HepG2 (cell line): ENCODE measurements around the gene IGLON5. TPM values are rescaled to one million over a fixed set of nuclear protein-coding genes. Genes with fewer than 3 reads are reported as not detected.

Experiments
- BCL6 ChIP-seq: IDR thresholded peaks from 2 replicates; pipeline ENCODE4 v1.6.1; 2016; ENCODE audit warnings: missing genetic modification reagents, missing compliant biosample characterization
- FOSL1 ChIP-seq: sonication (generic); formaldehyde crosslinking; IDR thresholded peaks from 2 replicates; pipeline ENCODE4 v1.9.0; 2021; ENCODE audit warnings: missing genetic modification reagents, borderline replicate concordance
- HHEX ChIP-seq: IDR thresholded peaks from 2 replicates; pipeline ENCODE4 v1.6.1; 2016; ENCODE audit warnings: control low read depth
- HNF4G ChIP-seq, 2 experiments: sonication (generic) in 1 of 2; formaldehyde crosslinking in 1 of 2; IDR thresholded peaks; 2 replicates each; pipeline versions ENCODE4 v1.4.0 to v1.6.1; 2011 to 2020; ENCODE audit warnings: borderline replicate concordance in 2 of 2, low read depth in 2 of 2, mild to moderate bottlenecking in 2 of 2, low read length in 1 of 2, missing genetic modification reagents in 1 of 2, moderate library complexity in 1 of 2
- IRF2 ChIP-seq: IDR thresholded peaks from 2 replicates; pipeline ENCODE4 v1.6.1; 2018; ENCODE audit warnings: missing genetic modification reagents, missing compliant biosample characterization
- KMT2B ChIP-seq: IDR thresholded peaks from 2 replicates; pipeline ENCODE4 v1.6.1; 2016; ENCODE audit warnings: missing genetic modification reagents, missing compliant biosample characterization
- MEIS2 ChIP-seq: sonication (generic); formaldehyde crosslinking; IDR thresholded peaks from 2 replicates; pipeline ENCODE4 v1.9.0; 2021; ENCODE audit warnings: mild to moderate bottlenecking, missing genetic modification reagents
- RERE ChIP-seq: IDR thresholded peaks from 2 replicates; pipeline ENCODE4 v1.6.1; 2016; ENCODE audit warnings: low read depth, missing genetic modification reagents, missing compliant biosample characterization
- ZNF549 ChIP-seq: sonication (generic); formaldehyde crosslinking; IDR thresholded peaks from 2 replicates; pipeline ENCODE4 v1.5.0; 2020; ENCODE audit warnings: missing genetic modification reagents
- ZNF615 ChIP-seq: sonication (generic); formaldehyde crosslinking; IDR thresholded peaks from 2 replicates; pipeline ENCODE4 v1.5.0; 2020; ENCODE audit warnings: mild to moderate bottlenecking, missing genetic modification reagents, borderline replicate concordance
- polyA plus RNA-seq, 8 experiments: library from polyadenylated mRNA; depleted of rRNA in 3 of 8; stranded (reverse) in 7 of 8; unstranded in 1 of 8; fragments of >200 nt; fragmentation: Illumina TruSeq in 4 of 8; extraction: Trizol in 4 of 8; gene quantifications; 2 replicates each; pipeline versions ENCODE4 v1.2.1 to v1.2.3, GENCODE V29; 2011 to 2016; ENCODE audit warnings: low read depth in 4 of 8, missing spikeins in 1 of 8, mixed read lengths in 1 of 8; ENCODE audit not compliant: insufficient read depth in 1 of 8
- total RNA-seq, 5 experiments: library from RNA; depleted of rRNA; stranded (reverse); fragments of >200 nt; fragmentation: Illumina TruSeq; extraction: Trizol; gene quantifications; 2 replicates each; pipeline ENCODE4 v1.2.3, GENCODE V29; 2016; ENCODE audit warnings: low read depth in 1 of 5
- TF ChIP-seq, protein P1 (sequence below): sonication (generic); formaldehyde crosslinking; IDR thresholded peaks from 2 replicates; pipeline ENCODE4 v1.4.0; 2020; ENCODE audit warnings: low read depth, mild to moderate bottlenecking, missing genetic modification reagents
- TF ChIP-seq, protein P2 (sequence below): sonication (generic); formaldehyde crosslinking; conservative IDR thresholded peaks from 2 replicates; pipeline ENCODE4 v1.8.0; 2022; ENCODE audit warnings: missing genetic modification reagents
- TF ChIP-seq, protein P3 (sequence below): sonication (generic); formaldehyde crosslinking; IDR thresholded peaks from 2 replicates; pipeline ENCODE4 v1.5.1; 2020; ENCODE audit warnings: mild to moderate bottlenecking, missing genetic modification reagents, moderate library complexity
- TF ChIP-seq, protein P4 (sequence below): sonication (generic); formaldehyde crosslinking; conservative IDR thresholded peaks from 2 replicates; pipeline ENCODE4 v1.4.0; 2020; ENCODE audit warnings: missing genetic modification reagents

Gene IGLON5
- total and polyA plus RNA-seq, 2 of the 13 experiments (the other 11 are each of a cell fraction or from before 2014, with no cell fraction given): 0.04 to 5.7 TPM

DNA sequence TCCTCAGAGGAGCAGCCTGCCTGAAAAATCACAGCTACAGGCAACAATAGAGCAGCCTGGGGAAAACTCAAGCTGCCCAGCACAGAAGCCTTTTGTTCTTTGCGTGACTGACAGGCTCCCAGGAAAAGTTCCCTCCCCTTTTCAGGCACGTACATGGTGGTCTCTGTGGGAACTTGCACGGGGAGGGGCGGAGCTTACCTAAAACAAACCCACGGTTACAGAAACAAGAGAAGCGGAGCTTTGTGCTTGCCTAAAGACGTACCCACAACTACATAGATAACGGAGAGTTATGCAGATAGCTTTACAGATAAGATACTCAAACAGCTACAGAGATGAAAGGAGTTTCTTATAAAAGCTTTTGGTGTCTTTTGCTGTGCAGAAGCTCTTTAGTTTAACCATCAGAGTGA lies 43.3 kb downstream of the IGLON5 start (continued):
- TF ChIP-seq HNF4G (IDR thresholded peaks at IDR 0.05; ENCODE audit: borderline replicate concordance, low read depth, low read length) (peak; percentile 33; the same call in 1 of the 2 replicates), HNF4G (CRISPR knock-in tag; IDR thresholded peaks at IDR 0.05; ENCODE audit: borderline replicate concordance, low read depth) (no peak), FOSL1 (no peak), ZNF549 (CRISPR knock-in tag) (no peak), RERE (CRISPR knock-in tag) (peak; percentile 43; the same call in 1 of the 2 replicates), MEIS2 (CRISPR knock-in tag) (peak; percentile 86; the same call in 1 of the 2 replicates), HHEX (CRISPR knock-in tag) (0 out of 2 replicates have a peak, but pooled peaks have one; percentile 40), ZNF615 (peak; percentile 37; the same call in 1 of the 2 replicates), IRF2 (CRISPR knock-in tag) (peak; percentile 21; the same call in 1 of the 2 replicates), BCL6 (CRISPR knock-in tag) (peak; percentile 59; the same call in 1 of the 2 replicates), KMT2B (CRISPR knock-in tag) (0 out of 2 replicates have a peak, but pooled peaks have one; percentile 10)
- TF ChIP-seq, protein P1, sequence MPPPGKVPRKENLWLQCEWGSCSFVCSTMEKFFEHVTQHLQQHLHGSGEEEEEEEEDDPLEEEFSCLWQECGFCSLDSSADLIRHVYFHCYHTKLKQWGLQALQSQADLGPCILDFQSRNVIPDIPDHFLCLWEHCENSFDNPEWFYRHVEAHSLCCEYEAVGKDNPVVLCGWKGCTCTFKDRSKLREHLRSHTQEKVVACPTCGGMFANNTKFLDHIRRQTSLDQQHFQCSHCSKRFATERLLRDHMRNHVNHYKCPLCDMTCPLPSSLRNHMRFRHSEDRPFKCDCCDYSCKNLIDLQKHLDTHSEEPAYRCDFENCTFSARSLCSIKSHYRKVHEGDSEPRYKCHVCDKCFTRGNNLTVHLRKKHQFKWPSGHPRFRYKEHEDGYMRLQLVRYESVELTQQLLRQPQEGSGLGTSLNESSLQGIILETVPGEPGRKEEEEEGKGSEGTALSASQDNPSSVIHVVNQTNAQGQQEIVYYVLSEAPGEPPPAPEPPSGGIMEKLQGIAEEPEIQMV (CRISPR knock-in tag): no peak
- TF ChIP-seq, protein P2, sequence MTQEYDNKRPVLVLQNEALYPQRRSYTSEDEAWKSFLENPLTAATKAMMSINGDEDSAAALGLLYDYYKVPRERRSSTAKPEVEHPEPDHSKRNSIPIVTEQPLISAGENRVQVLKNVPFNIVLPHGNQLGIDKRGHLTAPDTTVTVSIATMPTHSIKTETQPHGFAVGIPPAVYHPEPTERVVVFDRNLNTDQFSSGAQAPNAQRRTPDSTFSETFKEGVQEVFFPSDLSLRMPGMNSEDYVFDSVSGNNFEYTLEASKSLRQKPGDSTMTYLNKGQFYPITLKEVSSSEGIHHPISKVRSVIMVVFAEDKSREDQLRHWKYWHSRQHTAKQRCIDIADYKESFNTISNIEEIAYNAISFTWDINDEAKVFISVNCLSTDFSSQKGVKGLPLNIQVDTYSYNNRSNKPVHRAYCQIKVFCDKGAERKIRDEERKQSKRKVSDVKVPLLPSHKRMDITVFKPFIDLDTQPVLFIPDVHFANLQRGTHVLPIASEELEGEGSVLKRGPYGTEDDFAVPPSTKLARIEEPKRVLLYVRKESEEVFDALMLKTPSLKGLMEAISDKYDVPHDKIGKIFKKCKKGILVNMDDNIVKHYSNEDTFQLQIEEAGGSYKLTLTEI (CRISPR knock-in tag): no peak
- TF ChIP-seq, protein P3, sequence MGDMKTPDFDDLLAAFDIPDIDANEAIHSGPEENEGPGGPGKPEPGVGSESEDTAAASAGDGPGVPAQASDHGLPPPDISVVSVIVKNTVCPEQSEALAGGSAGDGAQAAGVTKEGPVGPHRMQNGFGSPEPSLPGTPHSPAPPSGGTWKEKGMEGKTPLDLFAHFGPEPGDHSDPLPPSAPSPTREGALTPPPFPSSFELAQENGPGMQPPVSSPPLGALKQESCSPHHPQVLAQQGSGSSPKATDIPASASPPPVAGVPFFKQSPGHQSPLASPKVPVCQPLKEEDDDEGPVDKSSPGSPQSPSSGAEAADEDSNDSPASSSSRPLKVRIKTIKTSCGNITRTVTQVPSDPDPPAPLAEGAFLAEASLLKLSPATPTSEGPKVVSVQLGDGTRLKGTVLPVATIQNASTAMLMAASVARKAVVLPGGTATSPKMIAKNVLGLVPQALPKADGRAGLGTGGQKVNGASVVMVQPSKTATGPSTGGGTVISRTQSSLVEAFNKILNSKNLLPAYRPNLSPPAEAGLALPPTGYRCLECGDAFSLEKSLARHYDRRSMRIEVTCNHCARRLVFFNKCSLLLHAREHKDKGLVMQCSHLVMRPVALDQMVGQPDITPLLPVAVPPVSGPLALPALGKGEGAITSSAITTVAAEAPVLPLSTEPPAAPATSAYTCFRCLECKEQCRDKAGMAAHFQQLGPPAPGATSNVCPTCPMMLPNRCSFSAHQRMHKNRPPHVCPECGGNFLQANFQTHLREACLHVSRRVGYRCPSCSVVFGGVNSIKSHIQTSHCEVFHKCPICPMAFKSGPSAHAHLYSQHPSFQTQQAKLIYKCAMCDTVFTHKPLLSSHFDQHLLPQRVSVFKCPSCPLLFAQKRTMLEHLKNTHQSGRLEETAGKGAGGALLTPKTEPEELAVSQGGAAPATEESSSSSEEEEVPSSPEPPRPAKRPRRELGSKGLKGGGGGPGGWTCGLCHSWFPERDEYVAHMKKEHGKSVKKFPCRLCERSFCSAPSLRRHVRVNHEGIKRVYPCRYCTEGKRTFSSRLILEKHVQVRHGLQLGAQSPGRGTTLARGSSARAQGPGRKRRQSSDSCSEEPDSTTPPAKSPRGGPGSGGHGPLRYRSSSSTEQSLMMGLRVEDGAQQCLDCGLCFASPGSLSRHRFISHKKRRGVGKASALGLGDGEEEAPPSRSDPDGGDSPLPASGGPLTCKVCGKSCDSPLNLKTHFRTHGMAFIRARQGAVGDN: no peak
- TF ChIP-seq, protein P4, sequence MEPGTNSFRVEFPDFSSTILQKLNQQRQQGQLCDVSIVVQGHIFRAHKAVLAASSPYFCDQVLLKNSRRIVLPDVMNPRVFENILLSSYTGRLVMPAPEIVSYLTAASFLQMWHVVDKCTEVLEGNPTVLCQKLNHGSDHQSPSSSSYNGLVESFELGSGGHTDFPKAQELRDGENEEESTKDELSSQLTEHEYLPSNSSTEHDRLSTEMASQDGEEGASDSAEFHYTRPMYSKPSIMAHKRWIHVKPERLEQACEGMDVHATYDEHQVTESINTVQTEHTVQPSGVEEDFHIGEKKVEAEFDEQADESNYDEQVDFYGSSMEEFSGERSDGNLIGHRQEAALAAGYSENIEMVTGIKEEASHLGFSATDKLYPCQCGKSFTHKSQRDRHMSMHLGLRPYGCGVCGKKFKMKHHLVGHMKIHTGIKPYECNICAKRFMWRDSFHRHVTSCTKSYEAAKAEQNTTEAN (CRISPR knock-in tag): peak; percentile 78
